GM19395 (cell line): Measurements from ENCODE around the gene NR1I2.

ENCODE experiments used
- ATAC-seq: cut with Tn5 transposase; IDR thresholded peaks from one replicate; pipeline ENCODE4 v1.9.1; 2021; ENCODE audit warnings: mild to moderate bottlenecking, moderate library complexity; ENCODE audit not compliant: unreplicated experiment

The NR1I2 gene

GRCh38 chr3:119781330-119782198 lies at the start of gene NR1I2:
TSS of gene NR1I2 (plus strand) at chr3:119782101.
- no peak for ATAC-seq

- ATAC-seq = no peak
Observed at GRCh38 chr3:119733812-119734211, 48.1 kb upstream of the NR1I2 start.

GRCh38 chr3:119738741-119739140 lies 43.2 kb upstream of the NR1I2 start:
- ATAC-seq = no peak

GRCh38 chr3:119741657-119742590 lies 40.0 kb upstream of the NR1I2 start:
- ATAC-seq = no peak

- ATAC-seq = no peak
Observed at GRCh38 chr3:119743921-119744320, 38.0 kb upstream of the NR1I2 start.

- ATAC-seq = no peak
Observed at GRCh38 chr3:119745942-119746341, 36.0 kb upstream of the NR1I2 start.

GRCh38 chr3:119746423-119746822 lies 35.5 kb upstream of the NR1I2 start:
- no peak for ATAC-seq

GRCh38 chr3:119747357-119747756 lies 34.5 kb upstream of the NR1I2 start:
- no peak for ATAC-seq

- ATAC-seq = no peak
Observed at GRCh38 chr3:119748991-119749390, 32.9 kb upstream of the NR1I2 start.

- ATAC-seq = no peak
Observed at GRCh38 chr3:119751423-119751822, 30.5 kb upstream of the NR1I2 start.

GRCh38 chr3:119759962-119760361 lies 21.9 kb upstream of the NR1I2 start:
- ATAC-seq = peak; percentile 98

- no peak for ATAC-seq
Observed at GRCh38 chr3:119762876-119763275, 19.0 kb upstream of the NR1I2 start.

GRCh38 chr3:119763466-119763865 lies 18.4 kb upstream of the NR1I2 start:
- no peak for ATAC-seq

- no peak for ATAC-seq
Observed at GRCh38 chr3:119765239-119765638, 16.7 kb upstream of the NR1I2 start.

- no peak for ATAC-seq
Observed at GRCh38 chr3:119767936-119768601, 13.8 kb upstream of the NR1I2 start.

GRCh38 chr3:119768668-119769393 lies 13.1 kb upstream of the NR1I2 start:
- no peak for ATAC-seq

- no peak for ATAC-seq
Observed at GRCh38 chr3:119769394-119770149, 12.3 kb upstream of the NR1I2 start.

- ATAC-seq = peak; percentile 94
Observed at GRCh38 chr3:119774444-119774843, 7.5 kb upstream of the NR1I2 start.

- no peak for ATAC-seq
Observed at GRCh38 chr3:119776304-119776703, 5.6 kb upstream of the NR1I2 start.

- ATAC-seq = no peak
Observed at GRCh38 chr3:119778176-119778575, 3.7 kb upstream of the NR1I2 start.
